Stimulated activated CD4-positive, alpha-beta T cell treated with anti-CD3 and anti-CD28 coated beads, Interleukin-12 subunit alpha, Interleukin-12 subunit beta, amount 100 ng/mL, for 48 hours (primary cell): Measurements from ENCODE around the gene DNM3.

ENCODE experiments used
- DNase-seq, 3 donors: peaks; one replicate each; pipeline ENCODE4 v3.0.0-alpha.2; 2020; ENCODE audit warnings: low read depth in 2 of 3, low spot score in 1 of 3

The DNM3 gene

DNA sequence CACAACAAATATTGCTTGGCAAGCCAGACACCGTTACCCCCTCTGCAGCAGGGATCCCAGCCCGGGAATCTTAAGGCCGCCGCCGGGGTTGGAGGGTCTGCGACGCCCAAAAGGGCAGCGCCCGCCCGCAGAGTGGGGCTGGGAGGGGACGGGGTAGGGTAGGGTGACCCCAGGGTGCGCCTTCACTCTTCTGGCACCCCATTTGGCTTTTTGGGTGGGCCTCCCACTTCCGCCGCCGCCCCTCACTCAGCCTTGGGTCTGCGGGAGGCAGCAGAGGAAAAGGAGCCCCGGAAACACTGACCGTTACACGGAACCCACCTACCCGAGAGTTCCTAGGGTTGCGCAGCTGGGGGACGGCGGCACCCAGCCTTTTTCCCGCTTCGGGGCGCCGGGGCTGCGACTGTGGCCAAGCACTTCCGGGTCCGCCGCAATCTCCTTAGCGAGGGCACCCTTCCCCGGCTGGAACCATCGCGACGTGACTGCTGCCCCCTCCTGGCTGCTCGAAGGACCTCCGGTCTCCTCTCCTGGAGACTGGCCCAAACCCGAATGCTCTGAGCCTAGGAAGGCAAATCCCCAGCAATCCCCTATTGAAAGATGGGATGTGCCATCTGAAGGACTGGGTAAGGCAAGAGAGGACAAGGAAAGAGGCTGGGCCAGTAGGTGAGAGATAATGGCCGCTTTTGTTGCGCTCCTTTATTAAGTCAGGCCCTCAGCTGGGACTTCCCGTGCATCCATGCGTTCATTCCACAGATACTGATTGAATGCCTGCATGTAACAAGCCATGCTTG lies 602.6 kb downstream of the DNM3 start, which contains the start of gene PIGC:
PIGC (minus strand) TSS at position 404 of the 788 bp plus-strand sequence. CDS start 1,447 bp downstream, outside the sequence.
- peak; percentile 87 to 94 (median 91) for DNase-seq

DNA sequence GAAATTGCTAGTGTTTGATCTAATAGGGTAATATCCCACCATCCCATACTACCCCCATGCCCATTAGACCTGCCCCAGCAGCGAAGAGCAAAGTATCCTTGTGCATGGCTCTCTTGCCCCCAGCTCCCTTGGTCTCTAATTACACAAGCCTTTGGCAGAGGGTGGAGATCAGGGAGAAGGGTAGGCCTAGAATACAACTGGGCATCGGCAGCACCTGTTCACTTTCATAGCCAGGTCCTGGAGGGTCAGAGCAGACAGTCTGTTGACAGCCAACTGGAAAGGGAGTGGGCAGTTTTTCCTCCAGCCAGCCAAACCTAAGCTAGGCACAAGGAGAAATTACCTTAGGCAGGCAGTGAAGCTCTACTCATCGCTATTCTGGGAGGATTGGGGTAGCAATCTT lies 605.2 kb downstream of the DNM3 start:
- DNase-seq, result no peak

DNA sequence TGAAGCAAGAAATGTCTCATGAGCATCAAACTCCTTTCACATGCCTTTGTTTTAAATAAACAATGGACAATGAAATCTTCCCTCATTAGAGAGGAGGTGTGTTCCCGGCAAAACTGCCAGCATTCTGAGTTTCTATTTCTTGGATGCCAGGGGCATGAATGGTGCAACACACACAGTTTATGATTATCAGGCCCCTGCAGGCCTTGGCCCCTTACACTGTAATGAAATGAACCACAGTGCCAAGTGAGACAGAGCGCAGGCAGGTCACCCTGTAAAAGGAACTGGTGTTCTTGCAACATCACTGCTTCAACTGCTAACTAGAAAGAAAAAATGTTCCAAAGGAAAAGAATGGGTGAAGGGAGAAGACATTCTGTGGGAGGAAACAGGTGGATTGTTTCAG lies 606.3 kb downstream of the DNM3 start:
- DNase-seq, result no peak

DNA sequence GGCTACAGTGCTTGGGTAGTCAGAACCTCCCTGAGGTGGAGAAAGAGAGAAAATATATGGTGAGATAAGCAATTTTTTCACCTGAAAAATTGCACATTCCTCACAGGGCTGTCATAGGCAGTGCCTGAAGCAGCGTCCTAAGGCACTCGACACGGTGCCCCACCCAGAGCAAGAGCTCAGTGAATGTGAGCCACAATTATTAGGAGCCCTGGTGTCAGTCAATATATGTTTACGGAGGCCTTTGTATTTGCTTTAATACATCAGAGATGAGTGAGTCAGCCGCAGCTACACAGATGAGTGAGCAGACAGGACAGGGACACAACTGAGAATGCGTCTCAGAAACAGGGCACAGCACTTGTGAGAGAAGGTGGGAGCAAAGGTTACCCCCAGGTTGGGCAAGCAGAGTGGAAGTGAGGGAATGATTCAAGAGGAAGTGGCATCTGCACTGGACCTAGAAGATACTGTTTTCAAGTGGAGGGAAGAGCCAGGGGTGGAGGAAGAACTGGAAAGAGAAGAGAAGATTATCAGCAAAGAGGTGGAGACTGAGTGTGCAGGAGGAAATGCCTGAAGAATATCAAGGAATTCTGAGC lies 607.8 kb downstream of the DNM3 start:
- no peak for DNase-seq

DNA sequence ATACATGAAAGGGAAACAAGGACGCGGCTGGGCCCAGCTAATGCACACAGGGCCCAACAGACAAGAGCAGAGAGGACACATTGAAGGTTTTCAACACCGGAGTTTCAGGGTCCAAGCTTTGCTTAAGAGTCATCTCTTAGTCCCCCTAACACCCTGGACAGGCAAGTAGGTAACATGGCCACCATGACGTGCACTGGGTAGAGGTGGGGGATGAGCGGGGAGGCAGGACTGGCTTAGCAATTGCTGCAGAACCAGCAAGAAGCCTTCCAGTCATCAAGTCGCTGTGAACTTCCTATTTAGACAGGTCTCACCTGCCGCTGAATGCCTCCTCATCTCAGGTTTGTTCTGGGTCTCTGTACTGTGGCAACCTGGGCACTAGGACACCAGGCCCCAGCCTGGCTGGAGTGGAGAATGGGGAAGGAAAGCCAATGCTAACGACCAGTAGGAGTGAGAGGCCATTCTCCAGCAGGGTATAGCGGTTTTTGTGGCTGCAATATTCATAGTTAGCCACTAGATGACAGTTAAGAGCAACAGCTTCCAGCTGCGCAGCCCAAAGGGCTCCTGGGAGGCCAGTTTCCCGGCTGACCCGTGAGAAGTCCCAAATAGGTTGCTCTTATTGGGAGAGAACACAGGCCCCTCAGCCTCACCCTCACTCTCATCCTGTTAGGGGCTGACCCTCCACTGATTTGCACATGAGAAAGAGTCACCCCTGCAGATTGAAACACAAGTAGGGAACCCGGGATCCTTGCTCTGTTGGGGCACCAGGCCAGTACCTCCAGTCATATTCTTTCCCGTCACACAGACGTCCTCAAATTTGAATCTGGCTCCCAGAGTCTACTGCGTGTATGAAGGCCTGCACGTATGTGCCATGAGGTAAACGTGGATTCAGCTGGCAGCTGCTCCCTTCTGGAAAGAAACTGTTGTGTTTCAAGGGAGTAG lies 608.6 kb downstream of the DNM3 start:
- DNase-seq, result peak in 1 of 3 donors; percentile 35

DNA sequence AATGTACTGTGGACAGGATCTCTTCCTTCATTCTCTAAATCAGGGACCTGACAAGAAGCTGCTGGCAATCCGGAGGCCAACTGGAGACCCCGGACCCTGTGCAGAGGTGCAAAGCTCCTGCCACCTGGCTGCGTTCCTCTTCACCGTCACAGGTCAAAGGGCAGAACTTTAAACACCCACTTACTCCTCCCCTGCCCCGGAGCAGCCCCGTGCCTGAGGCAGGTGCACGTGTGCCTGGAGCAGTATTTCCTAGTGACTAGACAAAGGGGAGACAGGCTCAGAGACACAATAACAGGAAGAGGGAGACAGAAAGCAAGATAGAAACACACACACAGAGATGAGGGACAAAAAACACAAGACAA lies 609.2 kb downstream of the DNM3 start:
- no peak for DNase-seq

DNA sequence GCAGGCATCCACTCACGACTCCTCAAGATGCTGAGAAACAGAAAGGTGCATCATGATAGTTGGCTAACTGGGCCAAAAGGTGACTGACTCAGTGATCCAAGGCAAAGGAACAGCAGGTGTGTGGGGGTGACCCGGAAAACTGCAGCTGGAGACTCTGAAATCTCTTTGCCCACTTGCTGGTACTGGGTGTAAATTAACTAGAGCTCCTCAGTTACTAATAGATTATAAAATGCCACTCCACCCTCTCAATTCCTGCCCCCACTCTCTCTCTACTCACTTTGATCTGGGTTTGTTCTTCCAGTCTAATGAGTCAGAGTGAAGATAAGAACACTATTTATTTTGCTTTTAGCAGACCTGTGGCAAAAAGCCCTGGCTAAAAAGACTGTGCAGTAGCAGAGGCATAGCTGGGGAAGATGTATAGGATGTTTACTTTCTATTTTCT lies 609.7 kb downstream of the DNM3 start:
- DNase-seq, result no peak

DNA sequence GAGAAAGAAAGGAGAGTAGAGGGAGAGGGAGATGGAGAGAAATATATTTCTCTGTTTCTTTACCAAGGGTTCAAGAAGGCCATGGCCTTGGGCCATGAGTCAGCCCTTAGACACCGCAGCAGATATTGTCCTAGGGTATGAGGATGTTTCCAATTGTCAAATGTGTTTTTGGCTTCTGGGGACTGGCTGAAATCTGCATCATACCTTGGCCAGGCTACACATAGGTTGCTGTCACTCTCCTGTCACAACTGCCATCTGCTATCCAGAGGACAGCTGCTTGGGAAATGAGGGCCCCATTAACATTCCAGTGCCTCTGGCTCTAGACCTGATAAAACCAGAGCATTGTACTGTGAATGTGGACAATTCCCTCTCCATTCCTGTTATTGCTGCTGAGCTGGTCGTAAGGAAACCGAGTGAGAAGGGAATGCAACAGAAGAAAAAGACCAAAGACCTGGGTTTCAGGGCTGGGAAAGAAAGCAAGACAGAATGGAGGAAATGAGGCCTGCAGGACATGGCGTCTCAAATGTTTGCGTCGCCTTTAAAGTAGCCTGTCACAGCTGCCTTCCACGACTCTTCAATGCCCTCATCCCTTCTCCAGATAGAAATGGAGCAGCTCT lies 611.3 kb downstream of the DNM3 start:
- DNase-seq, result no peak

DNA sequence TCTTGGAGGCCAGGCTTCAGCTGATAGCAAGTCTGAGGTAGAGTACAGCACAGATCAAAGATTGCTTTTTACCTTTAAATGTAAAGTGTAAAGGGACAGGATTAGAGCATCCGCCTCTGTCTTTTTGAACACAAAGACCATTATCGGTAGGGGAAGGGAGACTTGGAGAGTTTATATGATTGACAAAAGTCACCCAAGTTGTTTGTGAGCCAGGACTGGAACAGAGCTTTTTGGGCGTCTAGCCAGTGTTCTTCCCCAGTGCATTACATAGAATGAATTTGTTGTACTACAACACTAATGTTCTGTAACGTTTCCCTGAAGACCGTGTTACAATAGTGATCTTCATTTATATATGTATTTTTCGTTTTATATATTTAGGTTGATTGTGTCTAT lies 611.9 kb downstream of the DNM3 start:
- no peak for DNase-seq

DNA sequence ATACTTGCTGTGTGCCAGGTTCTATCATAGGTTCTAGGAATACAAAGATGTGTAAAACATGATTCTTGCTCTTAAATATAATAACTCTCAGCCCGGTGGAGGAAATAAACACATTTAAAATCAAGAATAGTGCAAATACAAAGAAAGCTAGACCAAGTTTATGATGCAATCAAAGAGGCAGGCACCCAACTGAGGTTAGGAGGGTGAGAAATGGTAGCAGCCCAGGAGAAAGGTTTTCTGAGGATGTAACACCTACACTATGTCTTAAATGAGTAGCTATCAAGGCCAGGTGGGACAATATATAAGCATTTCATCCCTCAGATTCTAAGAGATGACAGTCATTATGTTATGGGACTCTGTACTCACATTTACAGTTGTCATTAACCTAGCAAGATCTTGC lies 612.3 kb downstream of the DNM3 start:
- no peak for DNase-seq

DNA sequence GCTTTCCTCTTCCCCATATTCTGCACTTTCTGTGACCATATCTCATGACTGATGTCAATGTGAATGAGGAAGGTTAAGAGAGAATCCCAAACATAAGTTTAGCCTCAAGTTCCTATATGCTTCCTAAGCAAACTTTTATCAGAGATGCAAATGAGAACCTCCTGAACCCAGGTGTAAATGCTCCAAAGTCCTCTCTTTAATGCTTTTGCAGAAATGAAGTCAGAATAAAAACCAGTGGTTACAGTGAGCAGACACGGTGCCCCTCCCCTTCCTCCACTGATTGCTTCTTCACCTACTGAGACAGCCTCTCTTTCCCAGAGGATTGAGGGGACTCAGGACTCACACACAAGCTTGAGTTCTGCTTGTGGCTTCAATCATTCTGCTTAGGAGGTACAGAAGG lies 614.2 kb downstream of the DNM3 start:
- no peak for DNase-seq

DNA sequence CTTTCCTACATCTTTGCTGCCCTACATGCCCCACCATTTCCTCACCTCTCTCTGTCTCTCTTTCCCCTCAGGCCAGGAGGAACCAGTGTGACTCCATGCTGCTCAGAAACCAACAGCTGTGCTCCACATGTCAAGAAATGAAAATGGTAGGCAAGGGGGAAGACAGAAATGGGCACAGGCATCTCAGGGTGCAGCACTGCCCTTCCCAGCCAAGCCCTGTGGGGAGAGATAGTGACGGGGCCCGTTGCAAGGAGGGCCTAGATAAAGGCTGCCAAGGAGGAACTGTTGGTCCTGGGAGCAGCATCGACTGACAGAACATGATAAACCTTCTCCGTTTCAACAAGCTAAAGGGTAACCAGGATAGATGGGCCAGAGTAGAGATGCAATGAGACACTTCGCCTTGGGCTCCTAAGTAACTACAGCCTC lies 615.1 kb downstream of the DNM3 start:
- DNase-seq, result no peak

DNA sequence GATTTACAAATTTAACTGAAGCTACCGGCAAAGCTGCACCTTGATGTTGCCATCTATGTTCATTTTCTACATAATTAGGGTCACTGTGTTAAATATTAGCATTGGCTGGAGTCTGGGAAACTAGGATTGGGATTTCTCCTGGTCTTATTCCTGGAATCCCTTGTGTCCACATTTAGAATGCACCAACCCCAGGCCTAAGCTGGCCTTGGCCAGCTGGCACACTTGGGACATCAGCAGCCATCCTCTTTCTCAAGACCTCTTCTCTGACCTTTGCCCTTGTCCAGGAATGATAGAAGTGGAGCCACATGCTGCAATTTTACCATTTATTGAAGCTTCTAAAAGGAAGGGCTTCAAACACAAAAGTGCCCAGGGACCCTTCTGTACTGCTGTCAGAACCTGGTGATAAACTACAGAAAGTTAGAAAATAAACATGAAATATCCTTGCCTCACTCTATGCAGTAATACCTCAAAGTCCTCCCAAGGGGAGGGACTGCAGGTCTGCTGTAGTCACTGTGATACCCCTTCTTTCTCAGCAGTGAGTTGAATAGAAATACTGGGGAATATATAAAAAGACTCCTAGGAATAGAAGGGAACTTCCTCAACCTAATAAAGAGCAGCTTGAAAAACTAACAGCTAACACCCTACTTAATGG lies 616.3 kb downstream of the DNM3 start:
- no peak for DNase-seq

DNA sequence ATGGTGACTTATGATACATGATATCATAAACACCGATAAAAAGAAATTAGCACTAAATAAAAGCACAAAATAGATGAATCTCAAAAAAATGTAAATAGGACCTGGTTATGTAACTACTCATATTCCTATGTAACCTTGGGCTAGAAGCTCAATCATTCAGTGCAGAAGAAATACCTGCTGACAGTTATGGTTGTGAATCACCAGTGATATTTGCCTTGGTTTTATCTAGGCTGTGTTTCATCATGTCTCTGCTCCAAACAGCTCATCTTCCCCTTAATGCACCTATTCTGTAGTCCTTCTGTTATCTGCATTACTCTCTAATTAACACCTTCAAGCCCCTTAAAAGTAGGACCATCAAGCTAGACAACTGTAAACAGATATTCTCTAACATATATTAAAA lies 618.9 kb downstream of the DNM3 start:
- DNase-seq, result no peak

DNA sequence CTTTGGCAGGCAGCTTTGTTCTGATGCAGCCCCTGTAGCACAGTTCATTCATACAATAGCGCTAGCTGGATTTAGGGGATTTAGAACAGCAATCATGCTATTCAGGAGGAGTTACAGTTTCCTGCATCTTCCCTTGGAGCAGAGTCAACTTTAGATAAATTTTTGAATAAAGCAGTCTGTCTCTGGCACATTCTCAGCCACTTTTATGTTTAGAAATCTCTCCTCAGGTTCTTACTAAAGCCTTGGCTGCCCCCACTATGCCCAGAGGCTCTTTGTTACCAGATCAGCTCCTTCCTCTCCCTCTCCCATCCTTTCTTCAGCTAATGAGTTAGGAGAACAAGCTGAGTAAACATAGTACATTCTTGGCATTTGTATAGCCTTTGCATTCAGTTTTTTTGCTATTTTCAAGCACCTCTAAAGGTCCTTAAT lies 619.6 kb downstream of the DNM3 start:
- DNase-seq, result no peak
